Esophagus muscularis mucosa (tissue), 4 donors: ENCODE results near the gene PMEL. TPM values are rescaled to one million over a fixed set of nuclear protein-coding genes. Genes with fewer than 3 reads are reported as not detected.

Experiments used
- DNase-seq: peaks from one replicate; pipeline ENCODE4 v3.0.0-alpha.2; 2017; ENCODE audit errors: extremely low spot score
- H3K27ac ChIP-seq, 4 donors: fragments of 200-600 bp; sonication (generic); replicated peaks in 1 of 4; 1 replicate in 3 of 4; 2 replicates in 1 of 4; pipeline ENCODE4 v1.5.1; 2016 to 2019; ENCODE audit warnings: mild to moderate bottlenecking in 1 of 4
- H3K27me3 ChIP-seq, 4 donors: fragments of 200-600 bp; sonication (generic); one replicate each; pipeline versions ENCODE4 v1.5.1 to v1.6.0; 2016 to 2019
- H3K36me3 ChIP-seq, 4 donors: fragments of 200-600 bp; sonication (generic); one replicate each; pipeline ENCODE4 v1.5.1; 2016 to 2019
- H3K4me1 ChIP-seq, 4 donors: fragments of 200-600 bp; sonication (generic); one replicate each; pipeline ENCODE4 v1.5.1; 2016 to 2019
- H3K4me3 ChIP-seq, 4 donors: fragments of 200-600 bp; sonication (generic); 1 replicate in 2 of 4; 2 replicates in 2 of 4; pipeline ENCODE4 v1.5.1; 2016 to 2019; ENCODE audit warnings: mild to moderate bottlenecking in 4 of 4, moderate library complexity in 1 of 4
- H3K9me3 ChIP-seq, 4 donors: fragments of 200-600 bp; sonication (generic); 1 replicate in 3 of 4; 2 replicates in 1 of 4; pipeline ENCODE4 v1.5.1; 2016 to 2019
- CTCF ChIP-seq, 3 experiments: fragments of 200-600 bp in 2 of 3; fragments of 450-650 bp in 1 of 3; sonication (generic) in 2 of 3; IDR thresholded peaks; one replicate each; pipeline ENCODE4 v1.5.1; 2017 to 2019; ENCODE audit warnings: antibody characterized with exemption in 3 of 3, mild to moderate bottlenecking in 2 of 3, moderate library complexity in 1 of 3
- EP300 ChIP-seq: sonication (generic); formaldehyde crosslinking; IDR thresholded peaks from one replicate; pipeline ENCODE4 v1.6.1; 2017; ENCODE audit warnings: antibody characterized with exemption
- POLR2A ChIP-seq: fragments of 450-650 bp; IDR thresholded peaks from one replicate; pipeline ENCODE4 v1.6.1; 2017; ENCODE audit warnings: antibody characterized with exemption, moderate library complexity, mild to moderate bottlenecking, low read depth
- POLR2AphosphoS5 ChIP-seq, 2 donors: sonication (generic); formaldehyde crosslinking; IDR thresholded peaks; one replicate each; pipeline ENCODE4 v1.6.1; 2017; ENCODE audit warnings: antibody characterized with exemption in 2 of 2
- WGBS: methylation state at CpG from one replicate; pipeline ENCODE4 v1.1.5; 2018; 5-methylcytosine and 5-hydroxymethylcytosine counted together
- intact Hi-C: fragments of 100-400 bp; cut with DNase I; formaldehyde crosslinking; loops from one replicate; pipeline ENCODE4 v1.15.1; 2023
- total RNA-seq, 4 donors: library from RNA; depleted of rRNA; stranded (reverse); fragments of >200 nt; gene quantifications; one replicate each; pipeline versions ENCODE4 v1.1.0 to v1.2.1, GENCODE V29; 2016

The PMEL gene
- total RNA-seq, 4 donors from 2014 or later: 0.66 to 2.2 TPM; not detected in 2

DNA sequence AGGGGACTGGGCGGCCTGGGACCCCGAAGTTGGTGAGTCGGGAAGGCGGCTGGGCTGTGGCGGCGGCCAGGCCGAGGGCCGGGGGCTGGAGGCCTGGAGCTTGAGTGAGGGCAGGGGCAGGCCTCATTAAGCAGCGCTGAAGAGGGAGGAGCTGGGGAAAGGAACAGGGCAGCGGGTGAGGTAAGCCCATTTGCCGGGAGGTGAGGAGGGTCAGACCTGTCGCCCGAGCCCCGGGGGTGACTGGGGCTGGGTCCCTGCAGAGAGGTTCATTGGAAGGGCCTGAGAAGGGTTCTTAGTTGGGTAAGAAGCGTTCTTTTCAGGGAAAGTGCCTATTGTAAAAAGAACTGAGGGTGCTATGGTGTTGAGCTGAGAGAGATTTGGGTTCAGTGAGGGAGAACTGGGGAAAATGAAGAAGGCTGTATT, 8.5 kb upstream of the PMEL start:
- Histone ChIP-seq H3K27ac (peak overlapping the region; percentile 90 to 98 (median 96)), H3K9me3 (no peaks in the 10 kb centered on the region), H3K4me1 (peaks cover 25 to 74% (median 58%) of the 10 kb centered on the region in 4 donors), H3K36me3 (peaks cover 0 to 25% (median 13%) of the 10 kb centered on the region in 4 donors), H3K27me3 (no peaks in the 10 kb centered on the region), H3K4me3 (peak overlapping the region; percentile 74 to 99 (median 96))
- 0% methylated on average over 7 of the region's 15 CpGs for WGBS
- no peak for TF ChIP-seq EP300
- TF ChIP-seq POLR2A: no peak
- TF ChIP-seq POLR2AphosphoS5 (IDR thresholded peaks at IDR 0.05): no peak
- TF ChIP-seq CTCF (IDR thresholded peaks at IDR 0.05): no peak
- intact Hi-C loops: no loop called here
- DNase-seq: no peak

DNA sequence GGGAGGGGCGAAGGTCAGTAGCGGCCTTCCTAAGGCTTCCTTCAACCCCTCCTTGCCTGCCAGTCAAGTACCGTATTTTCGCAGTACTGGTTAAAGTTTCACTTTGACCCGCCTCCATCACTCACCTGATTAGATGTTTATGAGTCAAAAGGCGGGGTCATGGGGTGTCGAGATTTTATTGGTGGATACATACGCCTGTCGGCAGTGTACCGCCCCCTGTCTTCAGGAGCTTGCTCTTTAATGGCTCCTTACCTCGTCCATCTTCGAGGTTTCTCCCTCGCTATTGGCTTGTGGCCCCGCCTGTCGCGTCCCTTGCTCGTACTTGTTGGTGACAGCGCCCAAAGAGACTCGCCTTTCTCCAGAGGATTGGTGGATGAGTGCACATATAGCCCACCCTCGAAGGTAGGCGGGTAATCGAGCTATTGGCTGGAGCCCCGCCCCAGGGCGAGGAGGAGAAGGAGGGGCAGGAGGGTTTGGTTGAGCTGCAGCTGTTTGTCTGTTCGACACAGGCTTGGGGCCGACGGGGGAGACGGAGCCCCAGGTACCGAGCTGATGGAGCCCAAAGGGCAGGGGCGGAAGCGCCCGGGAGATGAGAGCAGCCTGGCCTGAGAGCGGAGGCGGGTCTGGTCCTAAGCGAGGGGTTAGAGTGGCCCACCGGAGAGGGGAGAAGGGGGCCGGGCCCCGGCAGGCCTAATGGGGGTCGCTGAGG, 7.9 kb upstream of the PMEL start, which contains the start of gene RAB5B:
Gene RAB5B (plus strand): TSS at position 480 of the 709 bp plus-strand sequence. CDS start 12,883 bp downstream, outside the sequence.
- Histone ChIP-seq H3K4me1 (peaks cover 25 to 73% (median 61%) of the 10 kb centered on the region in 4 donors), H3K27me3 (no peaks in the 10 kb centered on the region), H3K9me3 (no peaks in the 10 kb centered on the region), H3K36me3 (peaks cover 0 to 31% (median 15%) of the 10 kb centered on the region in 4 donors), H3K4me3 (peak within 1 kb of the TSS; percentile 74 to 99 (median 96)), H3K27ac (peak within 1 kb of the TSS; percentile 90 to 98 (median 96))
- DNase-seq: peak; percentile 100
- 0% methylated on average over 21 of the region's 39 CpGs for WGBS
- TF ChIP-seq POLR2A: peak; percentile 95
- no peak for TF ChIP-seq EP300
- peak; percentile 96 to 98 for TF ChIP-seq POLR2AphosphoS5 (IDR thresholded peaks at IDR 0.05)
- TF ChIP-seq CTCF (IDR thresholded peaks at IDR 0.05): peak in 1 of 3 experiments; percentile 22
- intact Hi-C loops: no loop called here

DNA sequence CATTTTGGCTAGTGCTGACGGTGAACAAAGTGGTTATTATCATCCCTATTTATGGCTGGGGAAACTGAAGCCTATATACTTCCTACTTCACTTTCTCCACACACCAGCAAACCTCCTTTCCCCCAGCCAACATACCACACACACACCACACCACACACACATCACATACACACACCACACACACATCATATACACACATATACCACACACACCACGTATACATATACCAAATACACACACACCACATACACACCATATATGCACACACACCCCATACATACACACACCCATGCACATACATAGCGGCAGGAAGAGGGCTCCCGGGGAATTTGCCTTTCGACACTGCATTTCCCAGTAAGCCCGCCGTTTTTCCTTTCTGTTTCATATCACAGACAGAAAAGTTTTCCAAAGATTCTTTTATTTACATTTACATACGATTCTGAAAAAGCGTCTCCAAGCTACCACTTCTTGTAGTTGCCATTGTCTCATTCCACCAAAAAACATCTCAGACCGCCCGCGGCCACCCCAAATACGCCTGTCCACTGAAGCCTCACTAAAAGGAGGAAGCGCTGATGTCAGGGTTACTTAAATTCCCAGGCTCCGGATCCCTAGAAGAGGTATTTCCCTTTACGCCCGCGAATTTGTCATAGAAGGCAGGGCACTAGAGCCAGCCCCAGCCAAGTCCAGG, 7.2 kb upstream of the PMEL start:
- H3K4me3 ChIP-seq: peak overlapping the region; percentile 58 to 71 (median 66)
- intact Hi-C loops: no loop called here
- 2% methylated on average over 18 of the region's 18 CpGs for WGBS

DNA sequence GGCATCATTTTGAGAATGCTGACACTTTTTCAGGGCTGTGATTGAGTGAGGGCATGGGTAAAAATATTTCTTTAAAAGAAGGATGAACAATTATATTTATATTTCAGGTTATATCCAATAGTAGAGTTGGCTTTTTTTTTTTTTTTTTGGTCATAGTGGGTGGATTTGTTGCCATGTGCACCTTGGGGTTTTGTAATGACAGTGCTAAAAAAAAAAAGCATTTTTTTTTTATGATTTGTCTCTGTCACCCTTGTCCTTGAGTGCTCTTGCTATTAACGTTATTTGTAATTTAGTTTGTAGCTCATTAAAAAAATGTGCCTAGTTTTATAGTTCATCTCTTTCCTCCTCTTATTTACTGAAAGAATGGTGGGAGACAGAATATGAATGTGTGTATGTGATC, 6.6 kb upstream of the PMEL start:
- 22% methylated on average over 1 of the region's 1 CpG for WGBS
- intact Hi-C loops: no loop called here

More for the DNA sequence above, 7.2 kb upstream of the PMEL start:
- H3K27me3 ChIP-seq: no peaks in the 10 kb centered on the region
- peaks cover 25 to 73% (median 62%) of the 10 kb centered on the region in 4 donors for H3K4me1 ChIP-seq
- peak overlapping the region; percentile 88 to 93 (median 90) for H3K27ac ChIP-seq
- TF ChIP-seq CTCF (IDR thresholded peaks at IDR 0.05) (no peak), POLR2A (peak; percentile 68), EP300 (no peak), POLR2AphosphoS5 (IDR thresholded peaks at IDR 0.05) (peak; percentile 81 to 97)
- DNase-seq: no peak
- no peaks in the 10 kb centered on the region for H3K9me3 ChIP-seq
- peaks cover 0 to 36% (median 19%) of the 10 kb centered on the region in 4 donors for H3K36me3 ChIP-seq

More for the DNA sequence above, 6.6 kb upstream of the PMEL start:
- Histone ChIP-seq H3K27ac (peak overlapping the region; percentile 88 to 93 (median 90)), H3K36me3 (peaks cover 0 to 36% (median 21%) of the 10 kb centered on the region in 4 donors), H3K9me3 (no peaks in the 10 kb centered on the region), H3K4me1 (peaks cover 23 to 73% (median 66%) of the 10 kb centered on the region in 4 donors), H3K4me3 (peak overlapping the region; percentile 58 to 71 (median 66)), H3K27me3 (no peaks in the 10 kb centered on the region)
- TF ChIP-seq POLR2AphosphoS5 (IDR thresholded peaks at IDR 0.05) (no peak), CTCF (IDR thresholded peaks at IDR 0.05) (no peak), EP300 (no peak), POLR2A (no peak)
- no peak for DNase-seq
